AG09309 (cell line): ENCODE results near the gene YY1.

Source experiments
- DNase-seq: peaks from one replicate; pipeline ENCODE4 v3.0.0-alpha.2; 2010; ENCODE audit warnings: low read depth
- H3K4me3 ChIP-seq: 2 replicates; pipeline ENCODE4 v1.5.1; 2011; ENCODE audit warnings: mild to moderate bottlenecking, low read depth, low read length, moderate library complexity; ENCODE audit not compliant: control insufficient read depth
- CTCF ChIP-seq: IDR thresholded peaks from 2 replicates; pipeline ENCODE4 v1.5.1; 2011; ENCODE audit warnings: mild to moderate bottlenecking, low read depth, low read length, inconsistent platforms; ENCODE audit not compliant: insufficient read depth, control insufficient read depth; ENCODE audit errors: missing control alignments

Gene YY1

GRCh38 chr14:100317389-100317788 is 78.4 kb downstream of the YY1 start:
- H3K4me3 ChIP-seq: no peak overlapping the region
- TF ChIP-seq CTCF: no peak
- no peak for DNase-seq

GRCh38 chr14:100317912-100318808 is 79.2 kb downstream of the YY1 start:
- DNase-seq: no peak
- TF ChIP-seq CTCF: peak; percentile 73
- no peak overlapping the region; the same call in 1 of the 2 replicates for H3K4me3 ChIP-seq

GRCh38 chr14:100320157-100320856 is 81.4 kb downstream of the YY1 start:
- DNase-seq: no peak
- TF ChIP-seq CTCF: no peak
- H3K4me3 ChIP-seq: no peak overlapping the region

GRCh38 chr14:100321473-100322137 is 82.7 kb downstream of the YY1 start:
- DNase-seq: no peak
- H3K4me3 ChIP-seq: no peak overlapping the region
- TF ChIP-seq CTCF: no peak

- TF ChIP-seq CTCF: no peak
- no peak for DNase-seq
- H3K4me3 ChIP-seq: no peak overlapping the region
Measured at GRCh38 chr14:100322138-100322957, 83.4 kb downstream of the YY1 start.
